Stimulated activated CD8-positive, alpha-beta memory T cell treated with anti-CD3 and anti-CD28 coated beads, Interleukin-7, amount 100 ng/mL, for 24 hours (primary cell): Measurements from ENCODE around the gene AFG1L.
"Not testable (repeated sequence)": the region's sequence is repeated elsewhere in the genome, so short reads cannot be mapped to it uniquely, and the experiment has no call there.

Source experiments
- DNase-seq: peaks from one replicate; pipeline ENCODE4 v3.0.0-alpha.2; 2020; ENCODE audit warnings: low read depth

The AFG1L gene

DNA sequence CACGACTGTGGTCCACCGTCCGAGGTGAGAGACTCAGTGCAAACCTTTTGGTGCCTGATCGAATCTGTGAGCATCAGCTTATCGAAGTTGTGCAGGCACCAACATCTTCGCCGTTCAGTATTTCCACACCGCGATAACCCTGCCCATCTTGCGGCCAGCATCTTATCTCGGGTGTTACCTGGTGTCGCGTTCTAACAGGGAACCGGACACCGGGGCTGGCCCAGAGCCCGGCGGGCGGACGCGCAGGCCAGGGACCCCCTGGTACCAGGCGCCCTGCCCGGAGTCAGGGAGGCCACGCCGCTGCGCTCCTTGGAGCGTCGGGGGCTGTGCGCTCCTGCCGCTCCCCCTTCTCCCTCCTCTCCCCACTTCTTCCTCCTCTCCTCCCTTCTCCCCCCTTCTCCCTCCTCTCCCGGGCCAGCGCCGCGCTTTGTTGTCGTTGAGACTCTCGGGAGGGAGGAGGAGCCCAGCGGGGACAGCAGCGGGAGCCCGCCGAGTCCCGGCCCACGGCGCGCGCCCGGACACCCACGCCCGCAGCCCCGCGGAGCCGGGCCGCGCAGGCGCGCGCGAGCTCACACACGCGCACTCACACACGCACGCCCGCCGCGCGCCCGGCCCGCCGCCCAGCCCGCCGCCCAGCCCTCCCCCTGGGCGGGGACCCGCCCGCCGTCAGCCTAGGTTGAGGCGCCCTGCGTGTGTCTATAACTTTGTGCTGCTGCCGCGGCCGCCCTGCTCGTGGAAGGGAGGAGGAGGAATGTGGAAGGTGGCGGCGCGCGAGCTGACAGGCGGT lies 264.4 kb downstream of the AFG1L start:
- DNase-seq: peak; percentile 44

- no peak for DNase-seq
These were observed 265.1 kb downstream of the AFG1L start for GRCh38 chr6:108559884-108560462.

DNA sequence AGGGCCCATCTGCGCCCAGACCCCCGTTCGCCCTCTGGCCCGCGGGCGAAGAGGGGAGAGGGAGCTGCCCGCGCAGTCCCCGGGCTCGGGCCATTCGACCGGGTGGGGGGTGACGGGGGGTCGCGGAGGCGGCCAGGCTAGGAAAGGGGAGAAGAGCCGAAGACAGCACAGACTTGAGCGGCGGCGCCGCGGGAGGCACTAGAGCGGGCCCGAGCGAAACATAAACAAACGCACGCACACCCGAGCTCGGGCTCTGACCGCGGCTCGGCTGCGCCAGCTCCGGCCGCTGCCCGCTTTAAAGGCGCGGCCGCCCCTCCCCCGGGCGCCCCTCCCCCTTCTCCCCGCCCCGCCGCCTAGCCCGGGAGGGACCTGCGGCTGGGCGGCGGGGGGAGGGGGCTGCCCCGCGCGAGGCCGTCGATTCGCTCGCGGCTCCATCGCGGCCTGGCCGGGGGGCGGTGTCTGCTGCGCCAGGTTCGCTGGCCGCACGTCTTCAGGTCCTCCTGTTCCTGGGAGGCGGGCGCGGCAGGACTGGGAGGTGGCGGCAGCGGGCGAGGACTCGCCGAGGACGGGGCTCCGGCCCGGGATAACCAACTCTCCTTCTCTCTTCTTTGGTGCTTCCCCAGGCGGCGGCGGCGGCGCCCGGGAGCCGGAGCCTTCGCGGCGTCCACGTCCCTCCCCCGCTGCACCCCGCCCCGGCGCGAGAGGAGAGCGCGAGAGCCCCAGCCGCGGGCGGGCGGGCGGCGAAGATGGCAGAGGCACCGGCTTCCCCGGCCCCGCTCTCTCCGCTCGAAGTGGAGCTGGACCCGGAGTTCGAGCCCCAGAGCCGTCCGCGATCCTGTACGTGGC lies 265.8 kb downstream of the AFG1L start, which contains the start of gene FOXO3:
TSS of gene FOXO3 (plus strand) at position 455 of the 846 bp plus-strand sequence. CDS start at position 747, 292 bp downstream.
- peak; percentile 24 for DNase-seq

- DNase-seq: not testable (repeated sequence)
These were observed 266.4 kb downstream of the AFG1L start for GRCh38 chr6:108561309-108561647.

- DNase-seq: no peak
These were observed 267.1 kb downstream of the AFG1L start for GRCh38 chr6:108561742-108562502.

DNA sequence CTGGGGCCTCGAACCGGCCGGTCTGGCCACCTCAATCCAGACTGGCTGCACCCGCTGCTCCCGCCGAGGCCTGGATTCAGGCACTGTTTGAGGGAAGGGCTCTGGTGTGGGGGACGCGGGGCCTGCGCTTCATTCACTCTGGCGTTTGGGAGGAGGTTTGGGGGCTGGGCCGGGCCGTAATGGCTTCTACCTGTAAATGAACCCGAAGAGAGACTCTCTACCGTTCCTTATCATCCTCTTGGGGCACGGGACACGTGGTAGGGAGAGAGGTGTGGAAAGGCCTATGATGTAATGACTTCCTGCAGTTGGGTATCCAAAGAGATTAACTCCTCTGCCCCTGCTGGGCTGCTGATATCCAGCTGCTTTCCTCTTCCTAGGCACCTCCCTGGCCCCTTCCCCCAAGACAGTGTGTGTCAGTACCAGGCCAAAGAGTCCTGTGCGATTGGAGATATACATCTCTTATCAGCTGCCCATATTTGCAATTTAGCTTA lies 267.7 kb downstream of the AFG1L start:
- DNase-seq: no peak

DNA sequence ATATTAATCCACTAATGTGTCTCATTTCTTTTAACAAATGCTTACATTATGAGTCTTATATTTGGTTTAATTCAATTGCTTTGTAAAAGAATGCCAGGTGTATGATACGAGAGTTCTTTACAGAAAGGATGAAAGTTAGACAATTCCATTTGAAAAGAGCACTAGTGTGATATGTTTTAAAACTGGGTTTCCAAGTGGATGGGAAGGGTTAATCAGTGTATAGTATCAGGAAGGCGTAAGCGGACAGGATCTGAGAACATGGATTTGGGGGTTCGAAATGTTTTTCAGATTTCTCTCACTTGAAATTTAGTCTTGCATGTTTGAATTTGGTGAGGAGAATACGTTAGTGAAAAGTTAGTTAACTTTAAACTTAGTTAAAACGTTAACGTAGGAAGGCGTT lies 268.4 kb downstream of the AFG1L start:
- DNase-seq: no peak

GRCh38 chr6:108564178-108564577 lies 269.3 kb downstream of the AFG1L start:
- DNase-seq: no peak

GRCh38 chr6:108565091-108565766 lies 270.4 kb downstream of the AFG1L start:
- no peak for DNase-seq

DNA sequence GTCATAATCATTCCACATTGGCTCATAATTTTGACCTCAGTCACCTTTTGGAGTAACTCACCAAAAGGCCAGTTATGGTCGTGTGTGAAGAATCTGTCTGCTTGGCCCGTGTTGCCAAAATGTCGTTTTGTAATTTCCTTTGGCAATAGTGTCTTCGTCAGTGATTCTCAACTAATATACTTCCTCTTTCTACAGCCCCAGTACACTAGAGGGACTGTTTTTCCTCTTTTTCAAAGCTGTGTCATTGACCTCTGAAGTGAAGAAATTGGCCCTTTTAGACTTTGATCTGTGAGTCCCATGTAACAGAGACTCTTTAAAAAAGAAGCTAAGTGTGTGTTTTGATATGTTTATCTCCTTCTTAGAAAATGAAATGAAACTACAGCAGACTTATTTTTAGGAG lies 271.0 kb downstream of the AFG1L start:
- DNase-seq: no peak

DNA sequence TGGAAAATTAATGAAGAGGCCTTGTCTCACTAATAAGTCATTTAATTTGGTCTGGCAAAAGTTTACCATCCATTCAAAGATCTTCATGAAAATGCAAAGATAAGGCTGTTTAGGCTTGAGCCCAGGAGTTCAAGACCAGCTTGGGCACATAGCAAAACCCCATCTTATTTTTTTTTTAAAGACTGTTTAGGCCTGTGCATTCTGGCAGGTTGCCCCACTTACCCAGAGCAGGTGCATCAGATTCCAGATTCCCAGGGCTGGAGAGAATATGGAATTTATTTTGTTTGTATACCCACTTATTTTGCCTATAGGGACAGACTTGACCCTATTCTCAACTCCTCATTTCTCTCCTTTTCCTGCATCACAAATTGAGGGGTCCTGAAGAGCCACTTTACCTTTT lies 271.6 kb downstream of the AFG1L start:
- DNase-seq: no peak

GRCh38 chr6:108568101-108568500 lies 273.2 kb downstream of the AFG1L start:
- no peak for DNase-seq

DNA sequence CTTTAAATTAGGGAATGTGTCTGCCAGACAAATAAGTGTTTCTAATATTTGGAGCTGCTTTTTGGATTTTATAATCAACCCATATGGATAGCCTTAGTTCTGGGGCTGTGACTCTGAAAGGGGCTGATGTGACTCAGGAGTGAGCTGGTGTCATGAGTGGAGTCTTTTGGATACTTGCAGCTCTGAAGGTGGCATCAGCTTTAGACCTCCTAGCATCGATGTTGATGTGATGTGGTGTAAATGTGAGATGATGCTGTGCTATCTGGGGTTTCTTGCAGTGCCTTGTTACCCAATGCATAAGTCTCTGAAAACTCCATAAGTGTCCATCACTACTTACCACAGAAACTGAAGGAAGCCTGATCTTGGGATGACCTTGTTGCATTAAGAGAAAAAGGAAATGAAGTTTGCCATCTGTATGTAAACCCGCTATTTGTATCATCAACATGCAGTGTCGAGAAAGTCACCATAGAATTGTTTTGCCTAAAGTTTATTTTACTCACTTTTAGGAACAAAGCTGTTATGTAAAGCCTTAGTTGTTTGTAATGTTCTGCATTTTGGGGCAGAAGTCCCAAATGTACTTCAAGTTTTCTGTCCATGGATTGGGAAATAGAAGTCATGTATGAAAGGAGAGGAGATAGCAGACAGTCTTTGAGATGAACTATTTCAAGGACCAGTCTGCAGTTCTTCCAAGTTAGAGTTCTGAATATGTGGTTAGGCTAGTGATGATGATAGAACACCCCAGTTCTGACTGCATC lies 273.9 kb downstream of the AFG1L start:
- no peak for DNase-seq

- no peak for DNase-seq
These were observed 275.7 kb downstream of the AFG1L start for GRCh38 chr6:108570517-108570916.

- no peak for DNase-seq
These were observed 279.7 kb downstream of the AFG1L start for GRCh38 chr6:108574457-108575141.
